ENCODE data around the gene SPACDR. TPM values are rescaled to one million over a fixed set of nuclear protein-coding genes. Genes with fewer than 3 reads are reported as not detected.
A peak's percentile ranks its signal among the peaks of the same experiment; 100 is the strongest.

The SPACDR gene
- total RNA-seq, 1 experiment from 2014 or later, result 2.9 TPM

GRCh38 chr7:100426516-100426915 is 37.5 kb downstream of the SPACDR start:
- no peaks in the 10 kb centered on the region for H3K27me3 ChIP-seq (replicated peaks; ENCODE audit: insufficient read depth, low read depth, low read length, poor library complexity)
- ChIA-PET CTCF (no interaction called here), POLR2A (ENCODE audit: low non-redundant PET) (no interaction called here)
- peaks cover 4% of the 10 kb centered on the region for H3K9me3 ChIP-seq (ENCODE audit: low read depth, low read length, poor library complexity, severe bottlenecking)
- intact Hi-C loops (cut with micrococcal nuclease; ENCODE audit: unreplicated experiment), result no loop called here
- DNase-seq (ENCODE audit: low spot score), result peak; percentile 24
- H3K4me1 ChIP-seq (ENCODE audit: insufficient read depth, low read length, poor library complexity, severe bottlenecking), result peaks cover 9% of the 10 kb centered on the region
- no peak overlapping the region for H3K4me3 ChIP-seq (ENCODE audit: low read depth, low read length, poor library complexity, severe bottlenecking)
- H3K36me3 ChIP-seq (ENCODE audit: insufficient read depth, low read length, poor library complexity, severe bottlenecking), result peaks cover 7% of the 10 kb centered on the region
- TF ChIP-seq CTCF (conservative IDR thresholded peaks at IDR 0.05; ENCODE audit: low read depth, low read length) (no peak), EZH2 (IDR thresholded peaks at IDR 0.05; ENCODE audit: borderline replicate concordance, low read depth, low read length, poor library complexity, severe bottlenecking) (no peak)
- no TSS peak for BruUV-seq (replicated peaks)
- H3K27ac ChIP-seq (ENCODE audit: low read depth, low read length, poor library complexity, severe bottlenecking), result no peak overlapping the region

DNA sequence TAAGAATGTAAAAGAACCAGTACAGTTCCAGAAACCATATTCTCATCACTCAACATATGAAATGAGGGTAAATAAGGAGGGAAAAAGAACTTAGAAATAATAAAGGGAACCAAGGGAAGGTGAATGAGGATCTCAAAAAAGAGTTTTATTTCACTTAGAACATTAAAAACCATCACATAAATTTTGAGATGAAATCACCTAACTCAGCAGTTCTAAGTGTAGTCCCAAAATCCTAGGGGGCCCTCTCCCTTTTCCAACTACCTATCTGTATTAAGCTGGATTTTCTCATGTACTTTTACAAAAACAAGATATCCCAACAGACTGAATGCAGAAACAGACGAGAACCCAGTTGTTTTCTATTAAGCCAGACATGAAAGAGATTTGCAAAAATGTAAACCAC is 38.7 kb downstream of the SPACDR start:
- H3K27me3 ChIP-seq (replicated peaks; ENCODE audit: insufficient read depth, low read depth, low read length, poor library complexity), result no peaks in the 10 kb centered on the region
- no peaks in the 10 kb centered on the region for H3K4me1 ChIP-seq (ENCODE audit: insufficient read depth, low read length, poor library complexity, severe bottlenecking)
- intact Hi-C loops (cut with micrococcal nuclease; ENCODE audit: unreplicated experiment), result no loop called here
- H3K9me3 ChIP-seq (ENCODE audit: low read depth, low read length, poor library complexity, severe bottlenecking), result peaks cover 4% of the 10 kb centered on the region
- POLR2A ChIA-PET (ENCODE audit: low non-redundant PET), result no interaction called here
- no peak overlapping the region for H3K27ac ChIP-seq (ENCODE audit: low read depth, low read length, poor library complexity, severe bottlenecking)
- no peak overlapping the region for H3K4me3 ChIP-seq (ENCODE audit: low read depth, low read length, poor library complexity, severe bottlenecking)
- CTCF ChIA-PET, result no interaction called here
- TF ChIP-seq CTCF (conservative IDR thresholded peaks at IDR 0.05; ENCODE audit: low read depth, low read length), result no peak
- no peak for TF ChIP-seq EZH2 (IDR thresholded peaks at IDR 0.05; ENCODE audit: borderline replicate concordance, low read depth, low read length, poor library complexity, severe bottlenecking)
- BruUV-seq (replicated peaks), result no TSS peak
- DNase-seq (ENCODE audit: low spot score), result no peak
- H3K36me3 ChIP-seq (ENCODE audit: insufficient read depth, low read length, poor library complexity, severe bottlenecking), result no peaks in the 10 kb centered on the region

DNA sequence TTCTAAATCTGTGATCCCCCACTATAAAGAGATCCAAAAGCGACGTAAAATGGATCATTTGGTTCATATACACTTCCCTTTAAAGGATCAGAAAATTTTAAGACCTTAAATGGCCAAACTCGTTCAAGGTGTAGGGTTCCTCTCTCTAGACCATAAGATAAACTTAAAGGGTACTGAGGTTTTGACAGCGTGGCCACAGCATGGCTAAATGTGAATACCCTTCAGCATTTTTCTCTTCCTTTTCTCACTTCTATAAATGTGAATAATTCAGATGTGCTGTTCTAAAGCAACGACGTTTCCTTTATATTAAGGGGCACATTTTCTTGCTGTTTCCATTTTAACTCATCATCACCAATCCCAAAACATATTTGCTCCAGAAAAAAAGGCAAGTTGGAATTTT is 40.7 kb downstream of the SPACDR start:
- Histone ChIP-seq H3K27me3 (replicated peaks; ENCODE audit: insufficient read depth, low read depth, low read length, poor library complexity) (no peaks in the 10 kb centered on the region), H3K4me1 (ENCODE audit: insufficient read depth, low read length, poor library complexity, severe bottlenecking) (no peaks in the 10 kb centered on the region), H3K36me3 (ENCODE audit: insufficient read depth, low read length, poor library complexity, severe bottlenecking) (no peaks in the 10 kb centered on the region), H3K27ac (ENCODE audit: low read depth, low read length, poor library complexity, severe bottlenecking) (no peak overlapping the region), H3K9me3 (ENCODE audit: low read depth, low read length, poor library complexity, severe bottlenecking) (peaks cover 4% of the 10 kb centered on the region), H3K4me3 (ENCODE audit: low read depth, low read length, poor library complexity, severe bottlenecking) (no peak overlapping the region)
- CTCF ChIA-PET, result no interaction called here
- TF ChIP-seq EZH2 (IDR thresholded peaks at IDR 0.05; ENCODE audit: borderline replicate concordance, low read depth, low read length, poor library complexity, severe bottlenecking), result no peak
- no peak for TF ChIP-seq CTCF (conservative IDR thresholded peaks at IDR 0.05; ENCODE audit: low read depth, low read length)
- POLR2A ChIA-PET (ENCODE audit: low non-redundant PET), result no interaction called here
- BruUV-seq (replicated peaks), result no TSS peak
- intact Hi-C loops (cut with micrococcal nuclease; ENCODE audit: unreplicated experiment), result no loop called here
- no peak for DNase-seq (ENCODE audit: low spot score)

All from A673 (cell line).